Heart left ventricle (tissue), 16 donors: Measurements from ENCODE around the gene CD48. TPM values are rescaled to one million over a fixed set of nuclear protein-coding genes. Genes with fewer than 3 reads are reported as not detected.

ENCODE experiments used
- ATAC-seq, 4 donors: fragments of 200-7000 bp; cut with Tn5 transposase; one replicate each; pipeline ENCODE4 v1.9.1; 2020 to 2022; ENCODE audit warnings: moderate library complexity in 4 of 4, mild to moderate bottlenecking in 3 of 4, moderate number of reproducible peaks in 1 of 4
- DNase-seq, 5 donors: peaks; one replicate each; pipeline ENCODE4 v3.0.0-alpha.2; 2020
- H3K27ac ChIP-seq, 12 donors: fragments of 200-600 bp; sonication (generic) in 4 of 12; one replicate each; pipeline versions ENCODE4 v1.5.0 to v1.8.0; 2016 to 2022; ENCODE audit warnings: mild to moderate bottlenecking in 2 of 12
- H3K27me3 ChIP-seq, 9 donors: fragments of 200-600 bp; sonication (generic) in 2 of 9; one replicate each; pipeline versions ENCODE4 v1.5.1 to v1.8.0; 2016 to 2022; ENCODE audit warnings: mild to moderate bottlenecking in 3 of 9
- H3K36me3 ChIP-seq, 9 donors: fragments of 200-600 bp; sonication (generic) in 2 of 9; one replicate each; pipeline versions ENCODE4 v1.5.0 to v1.8.0; 2018 to 2022; ENCODE audit warnings: mild to moderate bottlenecking in 2 of 9
- H3K4me1 ChIP-seq, 12 donors: fragments of 200-600 bp; sonication (generic) in 4 of 12; one replicate each; pipeline versions ENCODE4 v1.5.0 to v1.8.0; 2016 to 2022; ENCODE audit warnings: mild to moderate bottlenecking in 3 of 12
- H3K4me3 ChIP-seq, 12 donors: fragments of 200-600 bp; sonication (generic) in 4 of 12; one replicate each; pipeline versions ENCODE4 v1.5.0 to v1.8.0; 2017 to 2022; ENCODE audit warnings: mild to moderate bottlenecking in 9 of 12, moderate library complexity in 4 of 12
- H3K9me3 ChIP-seq, 12 donors: fragments of 200-600 bp; sonication (generic) in 4 of 12; one replicate each; pipeline versions ENCODE4 v1.5.0 to v1.8.0; 2016 to 2022; ENCODE audit warnings: mild to moderate bottlenecking in 1 of 12
- CTCF ChIP-seq, 12 donors: fragments of 200-600 bp; sonication (generic) in 4 of 12; IDR thresholded peaks; one replicate each; pipeline versions ENCODE4 v1.5.0 to v1.8.0; 2018 to 2022; ENCODE audit warnings: antibody characterized with exemption in 12 of 12, mild to moderate bottlenecking in 5 of 12
- POLR2A ChIP-seq, 2 donors: fragments of 450-650 bp; IDR thresholded peaks; one replicate each; pipeline ENCODE4 v1.6.1; 2017; ENCODE audit warnings: antibody characterized with exemption in 2 of 2, mild to moderate bottlenecking in 2 of 2, moderate library complexity in 2 of 2
- whole genome bisulfite sequencing, 4 donors: extraction: QIAGEN DNeasy Blood & Tissue Kit in 2 of 4; methylation state at CpG; one replicate each; pipeline versions ENCODE4 v1.1.5 to v1.1.7; 2013 to 2018; 5-methylcytosine and 5-hydroxymethylcytosine counted together
- intact Hi-C, 10 donors: fragments of 100-400 bp; cut with DNase I; formaldehyde crosslinking; loops; one replicate each; pipeline versions ENCODE4 v1.11.1 to v1.14.2; 2022
- polyA plus RNA-seq, 2 donors: library from polyadenylated mRNA; stranded (reverse); fragments of 200-250 nt; gene quantifications; one replicate each; pipeline ENCODE4 v1.2.3, GENCODE V29; 2013
- total RNA-seq, 9 donors: library from RNA; depleted of rRNA in 2 of 9; stranded (reverse); fragments of >200 nt in 2 of 9; fragmentation: NEBNext Ultra II Directional in 3 of 9; extraction: Animal tissue kit (Norgen Biotek cat#: 25700) in 3 of 9; gene quantifications; one replicate each; pipeline versions ENCODE4 v1.1.0 to v1.2.4, GENCODE V29; 2016 to 2023
- donor health status: ischemic (EF 13 %, LVEDD 7.1; RV severe dilation, severe dysfunction).
- donor health status: healthy with polysubstance abuse.
- donor health status: DM: no; HTN: yes; CAD: no.
- donor health status: DM: no; HTN: no; CAD: no.
- donor health status: ischemic (EF 25% LVEDD 6.9; RV normal size, moderate dysfunction).
- donor health status: ischemic (EF 25% LVEDD 5.7; RV mildly dilated, moderate dysfunction).
- donor health status: healthy.
- donor health status: DM: yes; HTN: yes; CAD: no.
- donor health status: ischemic (EF 35%, LVEDD 5.7; RV mildly dilated, moderate dysfunction).
- donor health status: nonischemic (EF 11% LVEDD 7.7; RV severe dilation, severe dysfunction).
- donor health status: DM: yes; HTN: yes; CAD: no.
- donor health status: PGD.
- donor health status: ischemic (EF 29% LVEDD 5.4; RV normal size, mild dysfunction).
- donor health status: nonischemic (EF 23%, LVEDD 6.1; RV moderate dilation, normal function).

Gene CD48
- total and polyA plus RNA-seq, 11 donors = 0.49 to 31.6 (median 0.71) TPM

DNA sequence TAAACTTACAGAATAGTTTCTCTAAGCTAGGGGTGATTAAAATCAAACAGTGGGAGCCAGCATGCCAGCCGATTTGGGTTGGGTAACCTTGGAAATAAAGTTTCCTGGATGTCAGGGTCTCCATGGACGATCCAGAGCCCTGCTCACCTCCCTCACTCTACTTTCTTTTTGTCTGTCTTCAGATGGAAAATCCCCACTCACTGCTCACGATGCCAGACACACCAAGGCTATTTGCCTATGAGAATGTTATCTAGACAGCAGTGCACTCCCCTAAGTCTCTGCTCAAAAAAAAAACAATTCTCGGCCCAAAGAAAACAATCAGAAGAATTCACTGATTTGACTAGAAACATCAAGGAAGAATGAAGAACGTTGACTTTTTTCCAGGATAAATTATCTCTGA is 41.3 kb upstream of the CD48 start:
- peaks cover 0 to 18% (median 0%) of the 10 kb centered on the region in 9 donors for H3K27me3 ChIP-seq
- DNase-seq (no peak), ATAC-seq (no peak)
- no peaks in the 10 kb centered on the region for H3K9me3 ChIP-seq
- H3K4me1 ChIP-seq = peaks cover 0 to 16% (median 0%) of the 10 kb centered on the region in 12 donors
- intact Hi-C loops = no loop called here
- no peak overlapping the region for H3K27ac ChIP-seq
- H3K4me3 ChIP-seq = no peak overlapping the region
- WGBS, 4 donors = 36 to 43% (median 43%) methylated on average over 5 of the region's 5 CpGs
- H3K36me3 ChIP-seq = peaks cover 0 to 4% (median 0%) of the 10 kb centered on the region in 9 donors
- TF ChIP-seq CTCF (IDR thresholded peaks at IDR 0.05) = no peak
- TF ChIP-seq POLR2A (IDR thresholded peaks at IDR 0.05) = no peak

GRCh38 chr1:160752406-160752805 is 40.8 kb upstream of the CD48 start:
- intact Hi-C loops = no loop called here
- H3K9me3 ChIP-seq = no peaks in the 10 kb centered on the region
- WGBS, 4 donors = 70 to 80% (median 78%) methylated on average over 3 of the region's 3 CpGs
- no peak for ATAC-seq
- TF ChIP-seq CTCF (IDR thresholded peaks at IDR 0.05) = no peak
- no peak for TF ChIP-seq POLR2A (IDR thresholded peaks at IDR 0.05)
- H3K4me1 ChIP-seq = peaks cover 0 to 16% (median 0%) of the 10 kb centered on the region in 12 donors
- H3K27me3 ChIP-seq = peaks cover 0 to 18% (median 0%) of the 10 kb centered on the region in 9 donors
- no peak for DNase-seq
- H3K36me3 ChIP-seq = peaks cover 0 to 4% (median 0%) of the 10 kb centered on the region in 9 donors
- H3K27ac ChIP-seq = no peak overlapping the region
- no peak overlapping the region for H3K4me3 ChIP-seq

DNA sequence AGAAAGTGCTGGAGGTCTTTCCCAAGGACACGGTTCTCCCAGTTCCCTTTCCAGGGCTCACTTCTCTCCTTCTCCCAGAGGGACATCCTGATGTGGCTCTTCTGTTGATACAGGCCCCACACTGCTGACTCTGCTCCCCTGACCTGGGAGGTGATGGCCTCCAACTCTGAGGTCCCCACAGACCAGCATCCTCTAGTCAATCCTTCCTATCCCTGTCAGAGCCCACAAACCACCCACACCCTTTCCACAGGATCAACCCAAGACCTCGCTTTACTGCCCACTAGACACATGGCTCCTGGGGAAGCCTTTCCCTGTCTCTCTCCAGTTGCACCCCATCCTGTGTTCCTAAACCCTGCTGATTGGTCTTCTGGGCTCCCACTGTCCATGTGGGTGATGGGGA is 39.0 kb upstream of the CD48 start:
- Histone ChIP-seq H3K4me1 (peaks cover 0 to 16% (median 0%) of the 10 kb centered on the region in 12 donors), H3K4me3 (no peak overlapping the region), H3K36me3 (peaks cover 0 to 4% (median 0%) of the 10 kb centered on the region in 9 donors), H3K27me3 (peaks cover 0 to 18% (median 0%) of the 10 kb centered on the region in 9 donors), H3K27ac (peak overlapping the region in 1 of 12 donors; percentile 4), H3K9me3 (no peaks in the 10 kb centered on the region)
- intact Hi-C loops = no loop called here
- ATAC-seq (no peak), DNase-seq (no peak)
- TF ChIP-seq POLR2A (IDR thresholded peaks at IDR 0.05) (no peak), CTCF (IDR thresholded peaks at IDR 0.05) (no peak)
- 79 to 94% (median 89%) methylated on average over 2 of the region's 2 CpGs for WGBS, 4 donors

DNA sequence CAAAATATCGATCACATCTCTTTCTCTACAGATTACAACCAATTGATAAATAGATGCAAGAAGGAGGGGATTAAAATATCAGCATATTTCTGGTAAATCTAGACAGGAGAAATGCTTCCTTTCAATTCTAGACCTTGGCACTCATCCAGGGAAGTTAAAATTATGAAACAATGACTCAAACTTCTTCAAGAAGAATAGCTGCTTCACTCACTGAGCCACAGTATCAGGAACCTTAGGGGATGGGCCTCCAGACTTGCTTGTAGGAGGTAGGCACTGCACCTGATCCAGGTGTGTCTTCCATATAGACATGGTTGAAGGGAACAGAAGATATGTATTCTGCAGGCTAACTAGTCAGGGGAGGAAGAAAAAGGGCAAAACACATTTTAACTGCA is 37.3 kb upstream of the CD48 start:
- Histone ChIP-seq H3K4me1 (peaks cover 0 to 29% (median 0%) of the 10 kb centered on the region in 12 donors), H3K9me3 (no peaks in the 10 kb centered on the region), H3K27ac (no peak overlapping the region), H3K36me3 (peaks cover 0 to 4% (median 0%) of the 10 kb centered on the region in 9 donors), H3K27me3 (peaks cover 0 to 18% (median 0%) of the 10 kb centered on the region in 9 donors), H3K4me3 (no peak overlapping the region)
- DNase-seq (no peak), ATAC-seq (no peak)
- no peak for TF ChIP-seq POLR2A (IDR thresholded peaks at IDR 0.05)
- intact Hi-C loops = no loop called here
- 86 to 95% (median 89%) methylated on average over 1 of the region's 1 CpG for WGBS, 4 donors
